Heart left ventricle (tissue), 16 donors: Measurements from ENCODE around the gene C5orf22. TPM values are rescaled to one million over a fixed set of nuclear protein-coding genes. Genes with fewer than 3 reads are reported as not detected.

Source experiments
- ATAC-seq, 4 donors: fragments of 200-7000 bp; cut with Tn5 transposase; one replicate each; pipeline ENCODE4 v1.9.1; 2020 to 2022; ENCODE audit warnings: moderate library complexity in 4 of 4, mild to moderate bottlenecking in 3 of 4, moderate number of reproducible peaks in 1 of 4
- DNase-seq, 5 donors: peaks; one replicate each; pipeline ENCODE4 v3.0.0-alpha.2; 2020
- H3K27ac ChIP-seq, 12 donors: fragments of 200-600 bp; sonication (generic) in 4 of 12; one replicate each; pipeline versions ENCODE4 v1.5.0 to v1.8.0; 2016 to 2022; ENCODE audit warnings: mild to moderate bottlenecking in 2 of 12
- H3K27me3 ChIP-seq, 9 donors: fragments of 200-600 bp; sonication (generic) in 2 of 9; one replicate each; pipeline versions ENCODE4 v1.5.1 to v1.8.0; 2016 to 2022; ENCODE audit warnings: mild to moderate bottlenecking in 3 of 9
- H3K36me3 ChIP-seq, 9 donors: fragments of 200-600 bp; sonication (generic) in 2 of 9; one replicate each; pipeline versions ENCODE4 v1.5.0 to v1.8.0; 2018 to 2022; ENCODE audit warnings: mild to moderate bottlenecking in 2 of 9
- H3K4me1 ChIP-seq, 12 donors: fragments of 200-600 bp; sonication (generic) in 4 of 12; one replicate each; pipeline versions ENCODE4 v1.5.0 to v1.8.0; 2016 to 2022; ENCODE audit warnings: mild to moderate bottlenecking in 3 of 12
- H3K4me3 ChIP-seq, 12 donors: fragments of 200-600 bp; sonication (generic) in 4 of 12; one replicate each; pipeline versions ENCODE4 v1.5.0 to v1.8.0; 2017 to 2022; ENCODE audit warnings: mild to moderate bottlenecking in 9 of 12, moderate library complexity in 4 of 12
- H3K9me3 ChIP-seq, 12 donors: fragments of 200-600 bp; sonication (generic) in 4 of 12; one replicate each; pipeline versions ENCODE4 v1.5.0 to v1.8.0; 2016 to 2022; ENCODE audit warnings: mild to moderate bottlenecking in 1 of 12
- POLR2A ChIP-seq, 2 donors: fragments of 450-650 bp; IDR thresholded peaks; one replicate each; pipeline ENCODE4 v1.6.1; 2017; ENCODE audit warnings: antibody characterized with exemption in 2 of 2, mild to moderate bottlenecking in 2 of 2, moderate library complexity in 2 of 2
- WGBS, 4 donors: extraction: QIAGEN DNeasy Blood & Tissue Kit in 2 of 4; methylation state at CpG; one replicate each; pipeline versions ENCODE4 v1.1.5 to v1.1.7; 2013 to 2018; 5-methylcytosine and 5-hydroxymethylcytosine counted together
- intact Hi-C, 10 donors: fragments of 100-400 bp; cut with DNase I; formaldehyde crosslinking; loops; one replicate each; pipeline versions ENCODE4 v1.11.1 to v1.14.2; 2022
- polyA plus RNA-seq, 2 donors: library from polyadenylated mRNA; stranded (reverse); fragments of 200-250 nt; gene quantifications; one replicate each; pipeline ENCODE4 v1.2.3, GENCODE V29; 2013
- total RNA-seq, 9 donors: library from RNA; depleted of rRNA in 2 of 9; stranded (reverse); fragments of >200 nt in 2 of 9; fragmentation: NEBNext Ultra II Directional in 3 of 9; extraction: Animal tissue kit (Norgen Biotek cat#: 25700) in 3 of 9; gene quantifications; one replicate each; pipeline versions ENCODE4 v1.1.0 to v1.2.4, GENCODE V29; 2016 to 2023
- TF ChIP-seq, protein P1 (sequence below), 12 donors: fragments of 200-600 bp; sonication (generic) in 4 of 12; IDR thresholded peaks; one replicate each; pipeline versions ENCODE4 v1.5.0 to v1.8.0; 2018 to 2022; ENCODE audit warnings: antibody characterized with exemption in 12 of 12, mild to moderate bottlenecking in 5 of 12
- donor health status: ischemic (EF 13 %, LVEDD 7.1; RV severe dilation, severe dysfunction).
- donor health status: healthy with polysubstance abuse.
- donor health status: DM: no; HTN: yes; CAD: no.
- donor health status: DM: no; HTN: no; CAD: no.
- donor health status: ischemic (EF 25% LVEDD 6.9; RV normal size, moderate dysfunction).
- donor health status: ischemic (EF 25% LVEDD 5.7; RV mildly dilated, moderate dysfunction).
- donor health status: healthy.
- donor health status: DM: yes; HTN: yes; CAD: no.
- donor health status: ischemic (EF 35%, LVEDD 5.7; RV mildly dilated, moderate dysfunction).
- donor health status: nonischemic (EF 11% LVEDD 7.7; RV severe dilation, severe dysfunction).
- donor health status: DM: yes; HTN: yes; CAD: no.
- donor health status: PGD.
- donor health status: ischemic (EF 29% LVEDD 5.4; RV normal size, mild dysfunction).
- donor health status: nonischemic (EF 23%, LVEDD 6.1; RV moderate dilation, normal function).

C5orf22 gene
- total and polyA plus RNA-seq, 11 donors = 8.5 to 28.9 (median 25.1) TPM

DNA sequence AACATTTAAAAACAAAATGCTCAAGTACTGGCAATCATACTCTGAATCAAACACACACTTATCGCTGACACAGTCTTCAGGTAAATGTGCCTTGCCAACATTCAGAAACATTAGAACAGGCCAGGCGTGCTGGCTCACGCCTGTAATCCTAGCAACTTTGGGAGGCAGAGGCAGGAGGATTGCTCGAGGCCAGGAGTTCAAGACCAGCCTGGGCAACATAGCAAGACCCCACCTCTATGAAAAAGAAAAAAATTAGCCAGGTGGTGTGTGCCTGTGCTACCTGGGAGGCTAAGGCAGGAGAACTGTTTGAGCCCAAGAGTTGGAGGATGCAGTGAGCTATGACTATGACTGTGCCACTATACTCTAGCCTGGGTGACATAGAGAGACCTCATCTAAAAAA, 20.8 kb upstream of the C5orf22 start:
- DNase-seq = no peak
- 95 to 98% (median 97%) methylated on average over 4 of the region's 4 CpGs for WGBS, 4 donors
- TF ChIP-seq, protein P1, sequence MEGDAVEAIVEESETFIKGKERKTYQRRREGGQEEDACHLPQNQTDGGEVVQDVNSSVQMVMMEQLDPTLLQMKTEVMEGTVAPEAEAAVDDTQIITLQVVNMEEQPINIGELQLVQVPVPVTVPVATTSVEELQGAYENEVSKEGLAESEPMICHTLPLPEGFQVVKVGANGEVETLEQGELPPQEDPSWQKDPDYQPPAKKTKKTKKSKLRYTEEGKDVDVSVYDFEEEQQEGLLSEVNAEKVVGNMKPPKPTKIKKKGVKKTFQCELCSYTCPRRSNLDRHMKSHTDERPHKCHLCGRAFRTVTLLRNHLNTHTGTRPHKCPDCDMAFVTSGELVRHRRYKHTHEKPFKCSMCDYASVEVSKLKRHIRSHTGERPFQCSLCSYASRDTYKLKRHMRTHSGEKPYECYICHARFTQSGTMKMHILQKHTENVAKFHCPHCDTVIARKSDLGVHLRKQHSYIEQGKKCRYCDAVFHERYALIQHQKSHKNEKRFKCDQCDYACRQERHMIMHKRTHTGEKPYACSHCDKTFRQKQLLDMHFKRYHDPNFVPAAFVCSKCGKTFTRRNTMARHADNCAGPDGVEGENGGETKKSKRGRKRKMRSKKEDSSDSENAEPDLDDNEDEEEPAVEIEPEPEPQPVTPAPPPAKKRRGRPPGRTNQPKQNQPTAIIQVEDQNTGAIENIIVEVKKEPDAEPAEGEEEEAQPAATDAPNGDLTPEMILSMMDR (IDR thresholded peaks at IDR 0.05) = no peak
- TF ChIP-seq POLR2A (IDR thresholded peaks at IDR 0.05) = no peak
- Histone ChIP-seq H3K36me3 (peaks cover 0 to 100% (median 90%) of the 10 kb centered on the region in 9 donors), H3K9me3 (no peaks in the 10 kb centered on the region), H3K27ac (no peak overlapping the region), H3K4me1 (no peaks in the 10 kb centered on the region), H3K4me3 (no peak overlapping the region), H3K27me3 (no peaks in the 10 kb centered on the region)
- intact Hi-C loops = no loop called here
- no peak for ATAC-seq

DNA sequence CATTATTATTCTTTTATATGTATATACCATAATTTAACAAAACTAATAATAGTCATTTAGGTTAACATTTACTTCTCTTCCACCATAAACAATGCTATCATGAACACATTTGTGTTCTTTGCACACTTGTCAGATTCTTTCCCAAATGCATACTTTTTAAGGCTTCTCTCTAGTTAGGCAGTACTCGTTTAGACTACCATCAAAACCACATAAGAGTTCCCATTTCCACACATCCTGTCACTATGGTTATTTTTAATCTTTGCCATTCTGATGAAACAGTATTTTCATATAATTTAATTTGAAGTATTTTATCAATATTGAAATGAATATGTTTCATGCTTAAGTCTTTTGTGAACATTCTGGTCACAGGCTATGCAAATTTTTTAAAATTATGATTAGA, 15.3 kb upstream of the C5orf22 start:
- H3K9me3 ChIP-seq = no peaks in the 10 kb centered on the region
- ATAC-seq (no peak), DNase-seq (no peak)
- peaks cover 0 to 7% (median 0%) of the 10 kb centered on the region in 12 donors for H3K4me1 ChIP-seq
- TF ChIP-seq, protein P1 (IDR thresholded peaks at IDR 0.05) = no peak
- TF ChIP-seq POLR2A (IDR thresholded peaks at IDR 0.05) = no peak
- no peaks in the 10 kb centered on the region for H3K27me3 ChIP-seq
- WGBS, 4 donors = 67 to 71% (median 68%) methylated on average over 1 of the region's 1 CpG
- peaks cover 0 to 89% (median 76%) of the 10 kb centered on the region in 9 donors for H3K36me3 ChIP-seq
- intact Hi-C loops = no loop called here
- H3K4me3 ChIP-seq = no peak overlapping the region
- no peak overlapping the region for H3K27ac ChIP-seq

- Histone ChIP-seq H3K4me3 (no peak overlapping the region), H3K36me3 (peaks cover 0 to 100% (median 82%) of the 10 kb centered on the region in 9 donors), H3K4me1 (no peaks in the 10 kb centered on the region), H3K27ac (no peak overlapping the region), H3K27me3 (no peaks in the 10 kb centered on the region), H3K9me3 (no peaks in the 10 kb centered on the region)
- TF ChIP-seq, protein P1 (IDR thresholded peaks at IDR 0.05) = no peak
- no peak for TF ChIP-seq POLR2A (IDR thresholded peaks at IDR 0.05)
- ATAC-seq (no peak), DNase-seq (no peak)
- 96 to 99% (median 97%) methylated on average over 4 of the region's 4 CpGs for WGBS, 4 donors
- intact Hi-C loops = no loop called here
Observed at GRCh38 chr5:31523041-31523440, 9.1 kb upstream of the C5orf22 start.

GRCh38 chr5:31530541-31531265, 1.4 kb upstream of the C5orf22 start:
- no peak for DNase-seq
- Histone ChIP-seq H3K36me3 (peaks cover 0 to 59% (median 48%) of the 10 kb centered on the region in 9 donors), H3K27ac (no peak overlapping the region), H3K4me1 (peaks cover 8 to 32% (median 26%) of the 10 kb centered on the region in 12 donors), H3K9me3 (no peaks in the 10 kb centered on the region), H3K27me3 (no peaks in the 10 kb centered on the region), H3K4me3 (peak overlapping the region in 9 of 12 donors; percentile 72 to 94 (median 85))
- ATAC-seq = no peak
- TF ChIP-seq, protein P1 (IDR thresholded peaks at IDR 0.05) = no peak
- TF ChIP-seq POLR2A (IDR thresholded peaks at IDR 0.05) = no peak
- intact Hi-C loops = no loop called here
- WGBS, 4 donors = 76 to 81% (median 80%) methylated on average over 9 of the region's 9 CpGs
